Stimulated activated CD8-positive, alpha-beta memory T cell treated with anti-CD3 and anti-CD28 coated beads, Interleukin-2, amount 100 ng/mL, for 1 hour (primary cell): ENCODE results near the gene COL25A1.
"Not testable (repeated sequence)": the region's sequence is repeated elsewhere in the genome, so short reads cannot be mapped to it uniquely, and the experiment has no call there.

Source experiments
- DNase-seq, 2 donors: peaks; one replicate each; pipeline ENCODE4 v3.0.0-alpha.2; 2020; ENCODE audit warnings: low read depth in 2 of 2

The COL25A1 gene

GRCh38 chr4:109051054-109051453, 251.4 kb downstream of the COL25A1 start:
- no peak for DNase-seq

GRCh38 chr4:109049926-109050325, 252.5 kb downstream of the COL25A1 start:
- DNase-seq = no peak

GRCh38 chr4:109046471-109047201, 255.8 kb downstream of the COL25A1 start:
- DNase-seq = no peak

- no peak for DNase-seq
These were observed 258.0 kb downstream of the COL25A1 start for GRCh38 chr4:109044431-109044830.

GRCh38 chr4:109043286-109043685, 259.2 kb downstream of the COL25A1 start:
- DNase-seq = no peak

- no peak for DNase-seq
These were observed 260.7 kb downstream of the COL25A1 start for GRCh38 chr4:109041463-109042360.

- DNase-seq = no peak
These were observed 262.0 kb downstream of the COL25A1 start for GRCh38 chr4:109040441-109040840.

- DNase-seq = no peak
These were observed 265.4 kb downstream of the COL25A1 start for GRCh38 chr4:109037026-109037425.

GRCh38 chr4:109033993-109034392, 268.5 kb downstream of the COL25A1 start:
- no peak for DNase-seq

GRCh38 chr4:109032671-109033070, 269.8 kb downstream of the COL25A1 start:
- DNase-seq = no peak

- DNase-seq = no peak
These were observed 272.5 kb downstream of the COL25A1 start for GRCh38 chr4:109029987-109030386.

- no peak for DNase-seq
These were observed 275.4 kb downstream of the COL25A1 start for GRCh38 chr4:109027016-109027500.

GRCh38 chr4:109026588-109026987, 275.9 kb downstream of the COL25A1 start:
- no peak for DNase-seq

GRCh38 chr4:109025471-109026076, 276.9 kb downstream of the COL25A1 start:
- DNase-seq = no peak

GRCh38 chr4:109022961-109023360, 279.5 kb downstream of the COL25A1 start:
- DNase-seq = no peak

- DNase-seq = not testable (repeated sequence)
These were observed 280.8 kb downstream of the COL25A1 start for GRCh38 chr4:109021630-109022029.

- no peak for DNase-seq
These were observed 281.6 kb downstream of the COL25A1 start for GRCh38 chr4:109020861-109021260.

GRCh38 chr4:109016200-109016599, 286.3 kb downstream of the COL25A1 start:
- no peak for DNase-seq

GRCh38 chr4:109015413-109015810, 287.0 kb downstream of the COL25A1 start:
- no peak for DNase-seq

GRCh38 chr4:109014593-109015412, 287.7 kb downstream of the COL25A1 start:
- DNase-seq = no peak

GRCh38 chr4:109012286-109012880, 290.1 kb downstream of the COL25A1 start:
- DNase-seq = no peak
